ENCODE measurements around the gene GEMIN8.

- TF ChIP-seq GLI2 (tag by site-specific recombination; IDR thresholded peaks at IDR 0.05; ENCODE audit: borderline replicate concordance, low read depth), result no peak
- TF ChIP-seq, protein P1, sequence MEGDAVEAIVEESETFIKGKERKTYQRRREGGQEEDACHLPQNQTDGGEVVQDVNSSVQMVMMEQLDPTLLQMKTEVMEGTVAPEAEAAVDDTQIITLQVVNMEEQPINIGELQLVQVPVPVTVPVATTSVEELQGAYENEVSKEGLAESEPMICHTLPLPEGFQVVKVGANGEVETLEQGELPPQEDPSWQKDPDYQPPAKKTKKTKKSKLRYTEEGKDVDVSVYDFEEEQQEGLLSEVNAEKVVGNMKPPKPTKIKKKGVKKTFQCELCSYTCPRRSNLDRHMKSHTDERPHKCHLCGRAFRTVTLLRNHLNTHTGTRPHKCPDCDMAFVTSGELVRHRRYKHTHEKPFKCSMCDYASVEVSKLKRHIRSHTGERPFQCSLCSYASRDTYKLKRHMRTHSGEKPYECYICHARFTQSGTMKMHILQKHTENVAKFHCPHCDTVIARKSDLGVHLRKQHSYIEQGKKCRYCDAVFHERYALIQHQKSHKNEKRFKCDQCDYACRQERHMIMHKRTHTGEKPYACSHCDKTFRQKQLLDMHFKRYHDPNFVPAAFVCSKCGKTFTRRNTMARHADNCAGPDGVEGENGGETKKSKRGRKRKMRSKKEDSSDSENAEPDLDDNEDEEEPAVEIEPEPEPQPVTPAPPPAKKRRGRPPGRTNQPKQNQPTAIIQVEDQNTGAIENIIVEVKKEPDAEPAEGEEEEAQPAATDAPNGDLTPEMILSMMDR (tag by site-specific recombination; IDR thresholded peaks at IDR 0.05), result no peak
- no peak for TF ChIP-seq PATZ1 (tag by site-specific recombination; IDR thresholded peaks at IDR 0.05)
- no peak for TF ChIP-seq ZNF146 (tag by site-specific recombination; IDR thresholded peaks at IDR 0.05)
- no peak for TF ChIP-seq HOXC10 (CRISPR knock-in tag; IDR thresholded peaks at IDR 0.05)
- no peak for TF ChIP-seq ZNF670 (tag by site-specific recombination; IDR thresholded peaks at IDR 0.05; ENCODE audit: low read depth)
Observed at GRCh38 chrX:13996650-13997049, 33.0 kb downstream of the GEMIN8 start.
